ENCODE measurements around the gene OLA1. TPM values are rescaled to one million over a fixed set of nuclear protein-coding genes. Genes with fewer than 3 reads are reported as not detected.
A peak's percentile ranks its signal among the peaks of the same experiment; 100 is the strongest.

OLA1 gene
- polyA plus RNA-seq, 1 donor (not counting 4 experiments of a cell fraction or from before 2014, with no cell fraction given): 217 TPM

DNA sequence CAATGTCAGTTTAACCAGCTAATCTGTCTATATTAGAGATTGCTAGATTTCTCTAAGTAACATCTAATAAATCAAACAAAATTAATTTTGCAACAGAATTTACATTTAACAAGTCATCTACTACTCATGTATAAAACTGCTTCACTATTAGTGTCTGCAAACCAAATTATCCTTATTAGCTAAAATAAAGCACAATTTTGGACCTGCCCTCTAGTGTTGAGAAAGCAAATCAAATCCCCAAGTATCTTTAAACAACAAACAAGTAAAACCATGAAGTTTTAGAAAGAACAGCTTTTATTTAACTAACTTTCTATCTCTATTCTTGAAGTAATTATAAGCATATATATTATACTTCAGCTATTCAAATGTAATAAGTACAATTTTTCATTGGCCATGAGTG, 170.1 kb downstream of the OLA1 start:
- Histone ChIP-seq H3K4me2 (ENCODE audit: control insufficient read depth, extremely low read depth, insufficient read depth, low read depth, low read length) (no peak overlapping the region), H3K9me1 (ENCODE audit: control insufficient read depth, extremely low read depth, insufficient read depth, low read length) (no peaks in the 10 kb centered on the region), H3K79me2 (ENCODE audit: control insufficient read depth, insufficient read depth, low read length) (no peaks in the 10 kb centered on the region), H3K4me1 (ENCODE audit: control insufficient read depth, extremely low read depth, insufficient read depth, low read length) (peaks cover 4% of the 10 kb centered on the region), H4K20me1 (ENCODE audit: control insufficient read depth, extremely low read depth, insufficient read depth, low read length) (peaks cover 2% of the 10 kb centered on the region), H2AFZ (ENCODE audit: control insufficient read depth, low read length) (no peak overlapping the region), H3K4me3 (ENCODE audit: control insufficient read depth in 2 of 3, extremely low read depth in 1 of 3, insufficient read depth in 2 of 3, low read depth in 1 of 3, low read length in 3 of 3) (no peak overlapping the region), H3K9ac (ENCODE audit: control insufficient read depth, extremely low read depth, insufficient read depth, low read length) (no peak overlapping the region), H3K27ac (ENCODE audit: control insufficient read depth, insufficient read depth, low read length) (no peak overlapping the region), H3K9me3 (ENCODE audit: control insufficient read depth, low read depth, low read length) (no peaks in the 10 kb centered on the region), H3K27me3 (ENCODE audit: control insufficient read depth, extremely low read depth, insufficient read depth, low read length) (no peaks in the 10 kb centered on the region), H3K36me3 (ENCODE audit: control insufficient read depth in 2 of 2, extremely low read depth in 1 of 2, insufficient read depth in 2 of 2, low read length in 2 of 2) (peaks cover 6 to 14% of the 10 kb centered on the region in 2 experiments)
- DNase-seq (ENCODE audit: low read depth, low spot score) (no peak), FAIRE-seq (no peak)
- TF ChIP-seq, protein P1, sequence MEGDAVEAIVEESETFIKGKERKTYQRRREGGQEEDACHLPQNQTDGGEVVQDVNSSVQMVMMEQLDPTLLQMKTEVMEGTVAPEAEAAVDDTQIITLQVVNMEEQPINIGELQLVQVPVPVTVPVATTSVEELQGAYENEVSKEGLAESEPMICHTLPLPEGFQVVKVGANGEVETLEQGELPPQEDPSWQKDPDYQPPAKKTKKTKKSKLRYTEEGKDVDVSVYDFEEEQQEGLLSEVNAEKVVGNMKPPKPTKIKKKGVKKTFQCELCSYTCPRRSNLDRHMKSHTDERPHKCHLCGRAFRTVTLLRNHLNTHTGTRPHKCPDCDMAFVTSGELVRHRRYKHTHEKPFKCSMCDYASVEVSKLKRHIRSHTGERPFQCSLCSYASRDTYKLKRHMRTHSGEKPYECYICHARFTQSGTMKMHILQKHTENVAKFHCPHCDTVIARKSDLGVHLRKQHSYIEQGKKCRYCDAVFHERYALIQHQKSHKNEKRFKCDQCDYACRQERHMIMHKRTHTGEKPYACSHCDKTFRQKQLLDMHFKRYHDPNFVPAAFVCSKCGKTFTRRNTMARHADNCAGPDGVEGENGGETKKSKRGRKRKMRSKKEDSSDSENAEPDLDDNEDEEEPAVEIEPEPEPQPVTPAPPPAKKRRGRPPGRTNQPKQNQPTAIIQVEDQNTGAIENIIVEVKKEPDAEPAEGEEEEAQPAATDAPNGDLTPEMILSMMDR (optimal IDR thresholded peaks at IDR 0.05 in 1 of 3, IDR thresholded peaks at IDR 0.05 in 1 of 3, conservative IDR thresholded peaks at IDR 0.05 in 1 of 3; ENCODE audit: extremely low read depth in 1 of 3, insufficient read depth in 2 of 3, low read length in 3 of 3): peak in 2 of 3 experiments; percentile 28 to 31
- TF ChIP-seq EZH2 (IDR thresholded peaks at IDR 0.05; ENCODE audit: low read length): no peak
- dilution Hi-C loops (cut with MboI; ENCODE audit: extremely low pct_ligation_motif_present, low sequenced_read_pairs): no loop called here

DNA sequence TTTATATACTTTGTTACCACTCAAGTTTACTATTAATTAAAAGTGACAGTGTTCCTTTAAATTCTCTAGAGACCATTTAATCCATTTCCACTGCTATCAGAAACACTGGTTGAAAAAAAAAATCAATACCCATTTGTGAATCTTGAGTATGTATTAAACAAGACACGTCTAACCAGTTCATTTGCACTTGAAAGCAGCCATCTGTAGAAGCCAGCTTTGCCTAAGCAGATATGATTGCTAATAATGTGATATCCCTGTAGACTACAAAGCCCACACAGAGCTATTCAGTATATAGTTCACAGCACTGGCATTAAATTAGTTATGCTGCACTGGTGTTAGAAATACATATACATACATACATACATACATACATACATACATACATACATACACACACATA, 171.4 kb downstream of the OLA1 start:
- no peak overlapping the region for H2AFZ ChIP-seq (ENCODE audit: control insufficient read depth, low read length)
- peaks cover 2% of the 10 kb centered on the region for H4K20me1 ChIP-seq (ENCODE audit: control insufficient read depth, extremely low read depth, insufficient read depth, low read length)
- no peak for DNase-seq (ENCODE audit: low read depth, low spot score)
- no peak overlapping the region for H3K27ac ChIP-seq (ENCODE audit: control insufficient read depth, insufficient read depth, low read length)
- peaks cover 6 to 14% of the 10 kb centered on the region in 2 experiments for H3K36me3 ChIP-seq (ENCODE audit: control insufficient read depth in 2 of 2, extremely low read depth in 1 of 2, insufficient read depth in 2 of 2, low read length in 2 of 2)
- H3K4me1 ChIP-seq (ENCODE audit: control insufficient read depth, extremely low read depth, insufficient read depth, low read length): peaks cover 4% of the 10 kb centered on the region
- no peaks in the 10 kb centered on the region for H3K79me2 ChIP-seq (ENCODE audit: control insufficient read depth, insufficient read depth, low read length)
- TF ChIP-seq, protein P1 (optimal IDR thresholded peaks at IDR 0.05 in 1 of 3, IDR thresholded peaks at IDR 0.05 in 1 of 3, conservative IDR thresholded peaks at IDR 0.05 in 1 of 3; ENCODE audit: extremely low read depth in 1 of 3, insufficient read depth in 2 of 3, low read length in 3 of 3): no peak
- TF ChIP-seq EZH2 (IDR thresholded peaks at IDR 0.05; ENCODE audit: low read length): no peak
- dilution Hi-C loops (cut with MboI; ENCODE audit: extremely low pct_ligation_motif_present, low sequenced_read_pairs): no loop called here
- H3K9me3 ChIP-seq (ENCODE audit: control insufficient read depth, low read depth, low read length): no peaks in the 10 kb centered on the region
- no peak overlapping the region for H3K4me3 ChIP-seq (ENCODE audit: control insufficient read depth in 2 of 3, extremely low read depth in 1 of 3, insufficient read depth in 2 of 3, low read depth in 1 of 3, low read length in 3 of 3)
- no peak overlapping the region for H3K9ac ChIP-seq (ENCODE audit: control insufficient read depth, extremely low read depth, insufficient read depth, low read length)
- no peak overlapping the region for H3K4me2 ChIP-seq (ENCODE audit: control insufficient read depth, extremely low read depth, insufficient read depth, low read depth, low read length)
- no peaks in the 10 kb centered on the region for H3K9me1 ChIP-seq (ENCODE audit: control insufficient read depth, extremely low read depth, insufficient read depth, low read length)
- H3K27me3 ChIP-seq (ENCODE audit: control insufficient read depth, extremely low read depth, insufficient read depth, low read length): no peaks in the 10 kb centered on the region
- FAIRE-seq: no peak

All from keratinocyte (primary cell).